Nephron progenitor cell (in vitro differentiated cells): ENCODE measurements around the gene LARP4B.

Source experiments
- DNase-seq: peaks from one replicate; pipeline ENCODE4 v3.0.0; 2021
- H3K27ac Mint-ChIP-seq: 2 replicates; pipeline ENCODE4 v1.8.0; 2021; ENCODE audit warnings: mild to moderate bottlenecking, moderate library complexity, mixed read lengths
- H3K27me3 Mint-ChIP-seq: 2 replicates; pipeline ENCODE4 v1.8.0; 2021; ENCODE audit warnings: mild to moderate bottlenecking, low read depth, mixed read lengths; ENCODE audit not compliant: poor library complexity
- H3K36me3 Mint-ChIP-seq: 2 replicates; pipeline ENCODE4 v1.8.0; 2021; ENCODE audit warnings: low read depth, mixed read lengths
- H3K4me1 Mint-ChIP-seq: 2 replicates; pipeline ENCODE4 v1.8.0; 2021; ENCODE audit warnings: mixed read lengths
- H3K4me3 Mint-ChIP-seq: 2 replicates; pipeline ENCODE4 v1.8.0; 2021; ENCODE audit warnings: mild to moderate bottlenecking, moderate library complexity, mixed read lengths
- H3K9me3 Mint-ChIP-seq: 2 replicates; pipeline ENCODE4 v1.8.0; 2021; ENCODE audit warnings: mild to moderate bottlenecking, moderate library complexity, mixed read lengths
- CTCF ChIP-seq: fragments of 200-600 bp; sonication (generic); IDR thresholded peaks from 2 replicates; pipeline ENCODE4 v1.5.0; 2021; ENCODE audit warnings: antibody characterized with exemption

The LARP4B gene

GRCh38 chr10:905503-905902 is 26.0 kb downstream of the LARP4B start:
- no peaks in the 10 kb centered on the region for H3K9me3 Mint-ChIP-seq
- no peak overlapping the region for H3K4me3 Mint-ChIP-seq
- no peaks in the 10 kb centered on the region for H3K4me1 Mint-ChIP-seq
- peaks cover 6% of the 10 kb centered on the region for H3K27me3 Mint-ChIP-seq
- no peak overlapping the region for H3K27ac Mint-ChIP-seq
- TF ChIP-seq CTCF = no peak
- peaks cover 63% of the 10 kb centered on the region for H3K36me3 Mint-ChIP-seq
- no peak for DNase-seq

GRCh38 chr10:904403-904802 is 27.1 kb downstream of the LARP4B start:
- Mint-ChIP-seq H3K4me1 (no peaks in the 10 kb centered on the region), H3K9me3 (no peaks in the 10 kb centered on the region), H3K27ac (no peak overlapping the region), H3K36me3 (peaks cover 53% of the 10 kb centered on the region), H3K4me3 (no peak overlapping the region), H3K27me3 (peaks cover 2% of the 10 kb centered on the region)
- TF ChIP-seq CTCF = no peak
- DNase-seq = no peak

GRCh38 chr10:898141-898540 is 33.4 kb downstream of the LARP4B start:
- Mint-ChIP-seq H3K36me3 (peaks cover 28% of the 10 kb centered on the region), H3K27ac (no peak overlapping the region), H3K27me3 (peaks cover 2% of the 10 kb centered on the region), H3K9me3 (no peaks in the 10 kb centered on the region), H3K4me1 (no peaks in the 10 kb centered on the region), H3K4me3 (no peak overlapping the region)
- no peak for TF ChIP-seq CTCF
- DNase-seq = no peak

GRCh38 chr10:896982-897381 is 34.5 kb downstream of the LARP4B start:
- Mint-ChIP-seq H3K4me1 (no peaks in the 10 kb centered on the region), H3K4me3 (no peak overlapping the region), H3K36me3 (peaks cover 21% of the 10 kb centered on the region), H3K27me3 (peaks cover 2% of the 10 kb centered on the region), H3K27ac (no peak overlapping the region), H3K9me3 (no peaks in the 10 kb centered on the region)
- no peak for DNase-seq
- no peak for TF ChIP-seq CTCF

GRCh38 chr10:895324-895723 is 36.2 kb downstream of the LARP4B start:
- Mint-ChIP-seq H3K4me3 (no peak overlapping the region), H3K27ac (no peak overlapping the region), H3K9me3 (no peaks in the 10 kb centered on the region), H3K36me3 (peaks cover 19% of the 10 kb centered on the region), H3K4me1 (no peaks in the 10 kb centered on the region), H3K27me3 (peaks cover 2% of the 10 kb centered on the region)
- no peak for TF ChIP-seq CTCF
- DNase-seq = no peak

GRCh38 chr10:878895-879294 is 52.6 kb downstream of the LARP4B start:
- H3K4me1 Mint-ChIP-seq = peaks cover 5% of the 10 kb centered on the region
- no peak for TF ChIP-seq CTCF
- no peak for DNase-seq
- H3K27ac Mint-ChIP-seq = peak overlapping the region; percentile 30
- H3K9me3 Mint-ChIP-seq = no peaks in the 10 kb centered on the region
- H3K4me3 Mint-ChIP-seq = no peak overlapping the region
- peaks cover 68% of the 10 kb centered on the region for H3K36me3 Mint-ChIP-seq
- H3K27me3 Mint-ChIP-seq = no peaks in the 10 kb centered on the region
